ENCODE data around the gene CRYAA.
"Not testable (repeated sequence)": the region's sequence is repeated elsewhere in the genome, so short reads cannot be mapped to it uniquely, and the experiment has no call there.

DNA sequence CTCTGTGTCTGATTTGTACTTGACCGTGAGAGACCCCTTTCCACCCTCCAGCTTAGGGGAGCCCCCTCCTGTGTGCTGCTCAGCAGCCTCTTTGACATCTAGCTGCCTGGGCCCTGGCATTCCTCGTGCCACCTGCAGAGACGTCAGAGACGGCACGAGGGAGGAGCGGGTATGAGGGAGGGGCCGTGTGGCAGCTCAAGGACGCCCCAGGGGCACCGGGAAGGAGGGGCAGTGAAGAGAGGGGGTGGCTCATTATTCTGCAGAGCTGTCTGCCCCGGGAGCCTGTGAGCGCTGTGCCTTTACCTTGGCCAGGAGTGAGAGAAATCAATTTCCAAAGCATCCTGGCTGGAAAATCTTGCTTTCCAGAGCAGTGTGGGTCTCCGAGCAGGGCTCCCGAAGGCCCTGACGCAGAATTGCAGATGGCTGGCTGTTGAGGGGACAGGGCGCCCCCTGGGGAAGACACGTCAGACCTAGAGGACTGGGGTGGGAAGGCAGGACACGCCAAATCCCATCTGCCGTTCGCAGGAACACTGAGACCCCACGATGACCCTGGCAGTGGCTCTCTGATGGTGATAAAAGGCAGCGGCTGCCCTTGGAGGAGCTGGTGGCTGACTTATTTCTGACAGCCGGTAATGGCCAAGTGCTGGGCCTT, 9.5 kb downstream of the CRYAA start:
- TF ChIP-seq, protein P1, sequence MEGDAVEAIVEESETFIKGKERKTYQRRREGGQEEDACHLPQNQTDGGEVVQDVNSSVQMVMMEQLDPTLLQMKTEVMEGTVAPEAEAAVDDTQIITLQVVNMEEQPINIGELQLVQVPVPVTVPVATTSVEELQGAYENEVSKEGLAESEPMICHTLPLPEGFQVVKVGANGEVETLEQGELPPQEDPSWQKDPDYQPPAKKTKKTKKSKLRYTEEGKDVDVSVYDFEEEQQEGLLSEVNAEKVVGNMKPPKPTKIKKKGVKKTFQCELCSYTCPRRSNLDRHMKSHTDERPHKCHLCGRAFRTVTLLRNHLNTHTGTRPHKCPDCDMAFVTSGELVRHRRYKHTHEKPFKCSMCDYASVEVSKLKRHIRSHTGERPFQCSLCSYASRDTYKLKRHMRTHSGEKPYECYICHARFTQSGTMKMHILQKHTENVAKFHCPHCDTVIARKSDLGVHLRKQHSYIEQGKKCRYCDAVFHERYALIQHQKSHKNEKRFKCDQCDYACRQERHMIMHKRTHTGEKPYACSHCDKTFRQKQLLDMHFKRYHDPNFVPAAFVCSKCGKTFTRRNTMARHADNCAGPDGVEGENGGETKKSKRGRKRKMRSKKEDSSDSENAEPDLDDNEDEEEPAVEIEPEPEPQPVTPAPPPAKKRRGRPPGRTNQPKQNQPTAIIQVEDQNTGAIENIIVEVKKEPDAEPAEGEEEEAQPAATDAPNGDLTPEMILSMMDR (IDR thresholded peaks at IDR 0.05) = not testable (repeated sequence)
- TF ChIP-seq POLR2A (IDR thresholded peaks at IDR 0.05) = not testable (repeated sequence)
